Measurements from ENCODE around the gene USP11.

DNA sequence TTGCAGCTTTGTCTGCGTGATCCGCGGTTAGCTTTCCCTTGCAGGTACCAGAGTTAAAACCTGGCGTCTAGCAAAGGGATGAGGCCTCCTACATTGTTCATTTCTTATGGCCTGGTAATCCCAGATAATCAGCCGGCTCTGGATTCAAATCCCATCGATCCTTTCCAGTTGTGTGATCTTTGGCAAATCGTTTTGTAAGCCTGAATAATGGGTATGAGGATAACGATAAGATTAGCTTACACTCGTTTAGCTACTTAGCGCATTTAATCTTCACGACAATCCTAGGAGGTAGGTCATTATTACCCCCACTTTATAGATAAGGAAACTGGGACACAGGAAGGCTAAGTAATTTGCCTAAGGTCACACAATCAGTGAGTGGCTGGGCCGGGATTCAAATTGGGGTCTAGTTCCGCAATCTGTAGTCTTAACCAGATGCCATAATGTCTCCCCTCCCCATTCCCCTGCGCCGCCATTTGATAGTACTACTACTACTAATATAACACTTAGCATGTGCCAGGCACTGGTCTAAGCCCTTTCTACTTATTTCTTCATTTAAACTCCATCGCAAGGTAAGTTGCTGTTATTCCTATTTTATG, 40.9 kb upstream of the USP11 start:
- TF ChIP-seq, protein P1, sequence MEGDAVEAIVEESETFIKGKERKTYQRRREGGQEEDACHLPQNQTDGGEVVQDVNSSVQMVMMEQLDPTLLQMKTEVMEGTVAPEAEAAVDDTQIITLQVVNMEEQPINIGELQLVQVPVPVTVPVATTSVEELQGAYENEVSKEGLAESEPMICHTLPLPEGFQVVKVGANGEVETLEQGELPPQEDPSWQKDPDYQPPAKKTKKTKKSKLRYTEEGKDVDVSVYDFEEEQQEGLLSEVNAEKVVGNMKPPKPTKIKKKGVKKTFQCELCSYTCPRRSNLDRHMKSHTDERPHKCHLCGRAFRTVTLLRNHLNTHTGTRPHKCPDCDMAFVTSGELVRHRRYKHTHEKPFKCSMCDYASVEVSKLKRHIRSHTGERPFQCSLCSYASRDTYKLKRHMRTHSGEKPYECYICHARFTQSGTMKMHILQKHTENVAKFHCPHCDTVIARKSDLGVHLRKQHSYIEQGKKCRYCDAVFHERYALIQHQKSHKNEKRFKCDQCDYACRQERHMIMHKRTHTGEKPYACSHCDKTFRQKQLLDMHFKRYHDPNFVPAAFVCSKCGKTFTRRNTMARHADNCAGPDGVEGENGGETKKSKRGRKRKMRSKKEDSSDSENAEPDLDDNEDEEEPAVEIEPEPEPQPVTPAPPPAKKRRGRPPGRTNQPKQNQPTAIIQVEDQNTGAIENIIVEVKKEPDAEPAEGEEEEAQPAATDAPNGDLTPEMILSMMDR (IDR thresholded peaks at IDR 0.05), result no peak
- no peak for TF ChIP-seq POLR2AphosphoS5 (IDR thresholded peaks at IDR 0.05)
- TF ChIP-seq EP300 (IDR thresholded peaks at IDR 0.05), result no peak

Data from sigmoid colon (tissue), 4 donors.